NK-92 (cell line): ENCODE results near the gene TBC1D19.
"Not testable (repeated sequence)": the region's sequence is repeated elsewhere in the genome, so short reads cannot be mapped to it uniquely, and the experiment has no call there.

Source experiments
- DNase-seq: peaks from one replicate; lab custom pipeline; 2025; ENCODE audit not compliant: unreplicated experiment; lab: John Stamatoyannopoulos, UW

TBC1D19 gene

DNA sequence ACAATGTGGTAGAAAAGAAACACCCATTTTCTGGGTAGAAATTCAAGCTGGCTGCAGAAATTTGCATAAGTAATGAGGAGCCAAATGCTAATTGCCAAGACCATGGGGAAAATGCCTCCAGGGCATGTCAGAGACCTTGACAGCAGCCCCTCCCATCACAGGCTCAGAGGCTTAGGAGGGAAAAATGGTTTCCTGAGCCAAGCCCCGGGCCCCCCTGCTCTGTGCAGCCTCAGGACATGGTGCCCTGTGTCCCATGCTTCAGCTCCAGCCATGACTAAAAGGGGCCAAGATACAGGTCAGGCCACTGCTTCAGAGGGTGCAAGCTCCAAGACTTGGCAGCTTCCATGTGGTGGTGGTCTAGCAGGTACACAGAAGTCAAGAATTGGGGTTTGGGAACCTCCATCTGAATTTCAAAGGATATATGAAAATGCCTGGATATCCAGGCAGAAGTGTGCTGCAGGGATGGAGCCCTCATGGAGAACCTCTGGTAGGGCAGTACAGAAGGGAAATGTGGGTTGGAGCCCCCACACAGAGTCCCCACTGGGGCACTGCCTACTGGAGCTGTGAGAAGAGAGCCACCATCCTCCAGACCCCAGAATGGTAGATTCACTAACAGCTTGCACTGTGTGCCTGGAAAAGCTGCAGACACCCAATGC lies 95.3 kb downstream of the TBC1D19 start:
- DNase-seq, result not testable (repeated sequence)

DNA sequence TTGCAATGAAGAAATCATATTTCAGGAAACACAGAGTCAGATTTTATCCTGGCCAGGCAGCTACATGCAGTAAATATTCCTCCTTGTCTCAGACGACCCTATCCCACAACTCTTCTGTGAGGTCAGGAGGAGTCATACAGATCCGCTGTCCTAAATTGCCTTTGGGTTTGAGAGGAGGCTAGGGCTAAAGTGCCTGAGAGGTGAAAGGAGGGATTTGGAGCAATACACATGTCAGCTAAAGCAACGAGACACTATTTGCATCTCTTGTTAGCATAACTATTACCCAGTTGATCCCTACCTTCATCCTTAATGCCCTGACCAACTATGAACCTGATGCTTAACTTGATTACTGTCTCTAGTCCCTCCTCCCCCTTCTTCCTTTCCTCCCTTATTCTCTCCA lies 98.6 kb downstream of the TBC1D19 start:
- DNase-seq, result no peak

DNA sequence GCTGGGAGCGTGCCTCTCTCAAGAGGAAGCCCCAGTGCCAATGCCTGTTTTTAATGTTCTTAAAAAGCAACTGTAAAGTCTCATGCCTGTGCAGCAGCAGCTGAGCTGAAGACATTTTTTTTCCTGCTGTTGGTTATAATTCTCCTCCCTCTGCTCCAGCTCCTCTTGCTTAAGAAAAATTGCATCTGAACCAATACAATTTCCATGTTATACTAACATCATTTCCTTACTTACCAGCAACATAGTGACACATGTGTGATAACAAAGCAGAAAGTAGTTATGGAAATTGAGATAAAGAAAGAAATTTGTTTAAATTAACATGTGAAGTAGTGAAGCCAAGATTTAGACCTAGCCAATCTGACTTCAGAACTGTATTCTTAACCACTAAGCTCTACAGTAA lies 101.4 kb downstream of the TBC1D19 start:
- DNase-seq, result no peak

DNA sequence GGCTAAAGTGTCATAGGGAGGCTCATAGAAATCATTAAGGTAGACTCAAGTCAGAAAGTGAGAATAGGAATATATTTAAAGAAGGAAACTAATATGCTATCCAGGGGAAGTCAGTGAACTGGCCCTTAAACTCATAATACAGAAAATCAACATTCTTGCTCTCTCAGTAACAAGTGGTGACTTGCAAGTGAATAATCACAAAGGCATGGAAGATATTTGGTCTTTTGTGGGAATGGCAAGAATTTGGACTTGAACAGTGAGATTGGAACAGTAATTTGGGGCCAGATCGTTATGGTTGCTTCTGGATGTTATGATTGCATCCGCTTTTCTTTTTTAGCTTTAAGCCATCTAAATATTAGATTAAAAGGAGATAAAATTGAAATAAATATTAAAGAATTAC lies 103.8 kb downstream of the TBC1D19 start:
- DNase-seq, result no peak

DNA sequence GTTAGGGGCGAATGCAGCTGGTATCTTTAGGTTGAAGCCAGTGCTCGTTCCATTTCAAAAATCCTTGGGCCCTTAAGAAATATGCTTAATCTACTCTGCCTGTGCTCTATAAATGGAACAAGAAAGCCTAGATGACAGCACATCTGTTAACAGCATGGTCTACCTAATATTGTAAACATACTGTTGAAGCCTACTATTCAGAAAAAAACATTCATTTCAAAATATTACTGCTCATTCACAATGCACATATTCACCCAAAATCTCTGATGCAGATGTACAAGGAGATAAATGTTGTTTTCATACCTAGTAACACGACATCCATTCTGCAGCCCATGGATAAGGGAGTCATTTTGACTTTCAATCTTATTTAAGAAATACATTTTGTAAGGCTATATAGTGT lies 106.6 kb downstream of the TBC1D19 start:
- no peak for DNase-seq

DNA sequence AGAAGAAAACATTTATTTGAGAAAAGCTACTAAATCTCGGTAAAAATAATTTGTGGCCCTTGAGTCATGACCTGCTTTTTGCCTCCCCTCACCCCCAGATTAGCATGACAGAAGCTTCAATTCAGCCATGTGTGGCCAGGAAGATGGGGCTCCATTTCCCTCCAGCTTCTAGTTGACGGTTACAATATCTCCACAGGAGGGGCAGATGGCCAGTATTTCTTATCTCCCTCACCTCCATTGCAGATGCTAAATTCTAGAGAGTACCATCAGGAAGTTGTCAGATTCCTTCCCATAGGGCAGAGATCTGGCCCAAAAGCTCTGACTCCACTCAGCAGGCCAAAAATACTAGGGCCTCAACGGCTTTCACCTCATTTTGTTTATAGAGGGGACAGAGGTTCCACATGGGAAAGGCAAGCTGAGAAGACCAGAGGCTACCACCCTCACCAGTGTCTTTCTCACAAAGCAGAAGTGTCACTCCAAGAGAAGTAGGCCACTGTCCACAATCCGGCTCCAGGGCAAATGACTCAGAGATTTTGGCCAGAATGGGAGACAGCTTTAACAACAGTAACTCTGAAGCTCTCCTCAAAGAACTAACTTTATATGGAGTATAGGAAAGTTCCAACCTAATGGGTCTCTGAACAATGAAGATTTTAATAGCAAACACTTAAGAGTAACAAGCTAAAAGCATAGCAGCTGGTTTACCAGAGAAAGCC lies 108.3 kb downstream of the TBC1D19 start:
- DNase-seq, result no peak

DNA sequence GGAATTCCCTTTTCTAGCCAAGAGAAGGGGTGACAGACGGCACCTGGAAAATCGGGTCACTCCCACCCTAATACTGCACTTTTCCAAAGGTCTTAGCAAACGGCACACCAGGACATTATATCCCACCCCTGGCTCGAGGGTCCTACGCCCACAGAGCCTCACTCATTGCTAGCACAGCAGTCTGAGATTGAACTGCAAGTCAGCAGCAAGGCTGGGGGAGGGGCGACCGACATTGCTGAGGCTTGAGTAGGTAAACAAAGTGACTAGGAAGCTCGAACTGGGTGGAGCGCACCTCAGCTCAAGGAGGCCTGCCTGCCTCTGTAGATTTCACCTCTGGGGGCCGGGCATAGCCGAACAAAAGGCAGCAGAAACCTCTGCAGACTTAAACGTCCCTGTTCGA lies 110.2 kb downstream of the TBC1D19 start:
- DNase-seq, result not testable (repeated sequence)

DNA sequence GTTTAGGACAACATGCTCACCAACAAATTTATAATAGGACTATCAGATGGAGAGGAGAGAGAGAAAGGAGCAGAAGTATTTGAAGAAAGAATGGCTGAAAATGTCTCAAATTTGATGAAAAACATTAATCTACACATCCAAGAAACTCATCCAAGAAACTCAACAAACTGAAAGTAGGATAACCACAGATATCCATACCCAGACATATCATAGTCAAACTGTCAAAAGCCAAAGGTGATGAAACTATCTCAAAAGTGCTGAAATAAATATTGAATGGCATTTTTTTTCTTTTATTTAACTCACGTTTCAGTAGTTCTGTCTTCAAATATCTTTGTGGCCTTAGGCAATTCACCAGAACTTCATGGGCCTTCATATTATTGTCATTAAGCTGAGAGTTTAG lies 116.2 kb downstream of the TBC1D19 start:
- DNase-seq, result no peak

DNA sequence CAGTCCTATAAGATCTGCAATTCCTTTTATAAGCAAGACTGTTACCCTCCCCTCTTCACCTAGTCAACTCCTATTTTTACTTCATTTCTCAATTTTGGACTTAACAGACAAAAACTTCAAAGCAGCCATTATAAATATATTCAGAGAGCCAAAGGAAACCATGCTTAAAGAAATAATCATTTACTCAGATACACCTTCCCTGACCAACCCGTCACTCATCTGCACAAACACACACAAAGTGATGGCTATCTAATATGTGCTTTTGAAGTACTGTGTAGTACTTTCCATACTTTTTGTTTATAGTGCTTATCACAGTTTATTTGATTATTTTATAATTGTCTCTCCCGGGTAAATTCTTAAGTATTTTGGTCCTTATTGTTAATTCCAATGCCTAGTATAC lies 117.2 kb downstream of the TBC1D19 start:
- DNase-seq, result no peak

DNA sequence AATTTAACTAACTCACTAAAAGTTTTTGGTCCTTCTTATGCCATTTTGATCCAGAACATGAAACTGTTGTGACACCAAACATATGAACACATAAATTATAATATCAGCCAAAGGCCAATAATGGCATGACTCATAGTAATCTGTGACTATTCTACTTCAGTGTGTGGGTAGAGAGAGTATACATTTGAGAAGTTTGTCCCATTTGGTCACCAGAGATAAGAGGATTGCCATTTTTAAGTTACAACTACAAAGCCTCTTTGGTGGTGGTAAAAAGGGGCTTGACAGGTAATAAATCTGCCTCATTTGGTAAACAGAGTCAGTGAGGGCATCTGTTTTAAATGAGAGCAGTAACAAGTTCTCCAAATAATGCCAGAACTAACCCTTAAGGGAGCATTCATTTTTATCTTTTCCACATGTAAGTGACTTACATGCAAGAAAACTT lies 117.9 kb downstream of the TBC1D19 start:
- no peak for DNase-seq

DNA sequence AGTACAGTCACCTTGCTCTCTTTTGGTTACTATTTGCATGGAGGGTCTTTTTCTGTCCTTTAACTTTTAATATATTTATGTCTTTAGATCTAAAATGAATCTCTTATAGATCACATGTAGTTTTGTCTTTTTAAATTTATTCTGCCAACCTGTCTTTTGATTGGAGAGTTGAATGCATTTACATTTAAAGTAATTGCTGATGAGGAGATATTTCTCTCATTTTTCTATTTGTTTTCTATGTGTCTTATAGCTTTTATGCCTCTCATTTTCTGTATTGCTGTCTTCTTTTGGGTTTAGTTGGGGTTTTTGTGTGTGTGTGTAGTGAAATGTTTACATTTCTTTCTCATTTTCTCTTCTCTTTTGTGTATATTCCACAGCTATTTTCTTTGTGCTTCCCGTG lies 123.5 kb downstream of the TBC1D19 start:
- no peak for DNase-seq

DNA sequence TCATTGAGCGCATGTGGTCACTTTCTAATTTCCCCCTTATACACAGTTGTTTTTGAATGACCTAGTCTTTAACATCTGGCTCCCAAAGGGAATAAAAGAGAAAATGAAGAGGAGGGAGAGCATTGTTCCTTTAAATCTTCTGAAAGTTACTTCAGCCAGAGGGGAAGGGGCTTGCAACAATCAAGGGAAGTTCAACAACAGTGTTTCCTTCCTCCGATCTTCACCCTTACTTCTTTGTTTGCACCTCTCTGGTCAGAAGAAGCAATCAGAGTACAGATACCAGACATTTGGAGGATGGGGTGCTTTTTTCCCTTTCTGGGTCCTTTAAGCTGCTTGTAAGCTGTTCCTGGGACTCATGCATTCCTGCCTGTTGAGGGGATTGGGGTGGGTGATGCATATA lies 125.4 kb downstream of the TBC1D19 start:
- no peak for DNase-seq

DNA sequence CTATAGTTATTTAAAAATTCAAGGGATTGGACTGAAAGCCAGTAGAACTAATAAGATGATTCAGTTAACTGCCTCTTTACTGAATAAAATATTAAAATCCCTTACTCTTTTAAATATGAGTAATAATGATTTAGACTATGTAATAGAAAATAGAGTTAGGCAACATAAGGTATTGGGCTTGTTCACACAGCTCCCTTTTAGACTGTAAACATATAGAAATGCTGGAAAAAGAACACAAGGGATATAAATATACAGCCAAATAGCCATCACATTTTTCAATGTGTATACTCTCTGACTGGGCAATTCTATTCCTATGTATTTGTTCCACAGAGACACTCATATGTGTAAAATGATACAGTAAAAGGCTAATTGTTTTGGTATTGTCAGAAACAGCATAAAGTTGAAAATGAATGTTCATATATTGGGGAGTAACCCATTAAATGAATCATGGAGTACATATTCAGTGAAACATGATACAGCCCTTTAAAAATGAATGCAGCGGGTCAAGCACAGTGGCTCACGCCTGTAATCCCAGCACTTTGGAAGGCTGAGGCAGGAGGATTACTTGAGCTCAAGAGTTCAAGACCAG lies 129.8 kb downstream of the TBC1D19 start:
- no peak for DNase-seq

DNA sequence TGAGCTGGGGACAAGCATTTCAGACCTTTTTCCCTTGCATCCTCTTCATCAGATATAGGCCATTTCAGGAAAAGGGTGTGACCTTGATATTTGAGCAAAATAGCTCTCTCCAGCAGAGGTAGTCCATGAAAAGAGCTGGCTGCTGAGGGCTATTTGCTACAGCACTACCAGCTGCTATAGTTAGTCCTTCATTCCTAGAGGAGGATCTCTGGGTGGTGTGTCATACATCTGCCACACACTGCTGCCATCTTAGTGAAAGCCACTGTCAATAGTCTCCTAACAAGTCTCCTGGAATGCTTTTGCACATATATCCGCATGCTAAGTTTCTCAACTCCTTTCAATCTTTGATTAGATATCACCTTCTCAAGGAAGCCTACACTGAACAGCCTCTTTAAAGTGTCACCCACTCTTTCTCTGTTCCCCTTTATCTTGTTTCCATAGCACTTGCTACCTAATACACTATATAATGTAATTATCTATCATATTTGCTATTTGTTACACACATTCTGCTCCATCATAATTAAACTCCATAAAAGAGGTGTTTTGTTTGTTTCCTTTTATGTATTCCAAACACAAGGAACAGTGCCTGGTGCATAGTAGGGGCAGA lies 131.9 kb downstream of the TBC1D19 start:
- DNase-seq, result no peak

DNA sequence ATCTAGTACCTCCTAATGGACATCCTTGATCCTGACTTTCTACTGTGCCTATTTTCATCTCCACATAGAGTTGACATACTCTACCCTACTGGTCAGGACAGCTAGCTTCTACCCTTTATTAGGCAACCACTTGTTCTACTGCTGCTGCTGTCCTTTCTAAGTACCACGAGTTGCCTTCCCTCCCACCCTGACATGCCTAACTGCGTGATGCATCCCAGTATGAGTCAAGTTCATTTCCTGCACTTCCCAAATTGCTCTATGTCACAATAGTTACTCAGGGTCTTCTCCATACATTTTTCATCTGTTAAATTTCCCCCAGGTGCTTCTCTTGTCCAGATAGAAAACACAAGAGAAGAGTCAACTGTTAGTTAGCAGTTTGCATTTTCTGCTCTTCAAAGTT lies 133.4 kb downstream of the TBC1D19 start:
- no peak for DNase-seq

DNA sequence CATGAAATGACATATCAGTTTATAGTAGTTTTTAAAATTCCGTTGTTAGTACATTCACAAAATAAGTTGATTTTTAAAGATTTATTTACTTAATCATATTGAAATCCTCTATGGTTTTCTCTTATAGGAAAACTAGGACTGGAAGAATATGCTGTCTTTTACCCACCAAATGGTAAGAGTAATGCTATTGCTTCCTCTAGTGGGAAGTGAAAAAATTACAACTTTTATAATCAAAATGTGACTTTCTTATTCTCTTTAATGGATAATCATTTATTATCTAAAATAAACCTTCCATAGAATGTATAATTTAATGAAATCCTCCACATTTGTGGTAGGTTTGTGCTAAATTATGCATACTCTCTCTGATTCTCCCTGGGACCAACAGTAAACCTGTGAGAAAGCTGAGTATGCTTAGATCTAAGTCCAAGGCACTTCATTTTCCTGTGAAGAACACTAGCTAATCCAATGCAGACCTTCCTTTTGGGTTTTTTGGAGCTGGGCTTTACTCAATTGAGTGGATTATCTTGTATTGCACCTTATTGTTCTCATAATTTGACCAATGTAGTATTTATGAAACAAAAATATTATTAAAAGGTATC lies 136.2 kb downstream of the TBC1D19 start:
- DNase-seq, result no peak

DNA sequence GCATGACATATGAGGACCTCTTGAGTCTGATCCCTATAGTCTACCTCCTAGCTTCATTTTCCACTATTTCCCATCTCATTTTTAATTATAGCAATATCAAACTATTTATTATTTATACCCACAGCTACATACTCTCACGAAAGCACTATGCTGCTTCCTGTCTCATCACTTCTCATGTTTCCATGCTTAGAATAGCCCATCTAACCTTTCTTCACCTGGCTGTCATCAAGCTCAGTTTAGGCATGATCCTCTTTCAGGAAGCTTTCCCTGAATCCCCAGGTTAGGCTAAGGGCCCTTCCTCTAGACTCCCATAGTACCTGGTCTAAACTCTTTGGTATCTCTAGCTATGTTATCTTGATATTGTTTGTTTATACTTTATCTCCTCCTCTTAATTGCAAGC lies 137.8 kb downstream of the TBC1D19 start:
- DNase-seq, result no peak

DNA sequence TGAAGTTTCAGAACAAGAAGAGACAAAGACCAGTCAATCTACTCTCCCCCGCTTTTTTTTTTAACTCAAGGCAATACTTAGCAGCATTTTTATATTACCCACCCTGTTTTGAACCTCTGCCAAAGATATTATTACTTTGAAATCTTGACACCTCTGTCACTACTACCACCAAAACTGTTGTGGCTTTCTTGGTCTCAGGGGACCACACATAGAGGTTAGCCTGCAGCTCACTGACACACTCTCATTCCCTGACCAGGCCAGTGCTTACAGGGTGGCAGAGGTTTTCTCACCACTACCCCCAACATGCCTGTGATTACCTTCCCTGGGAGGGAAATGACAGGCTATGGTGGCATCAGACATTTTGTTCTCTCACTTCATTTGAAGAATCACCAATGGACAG lies 139.3 kb downstream of the TBC1D19 start:
- DNase-seq, result no peak

DNA sequence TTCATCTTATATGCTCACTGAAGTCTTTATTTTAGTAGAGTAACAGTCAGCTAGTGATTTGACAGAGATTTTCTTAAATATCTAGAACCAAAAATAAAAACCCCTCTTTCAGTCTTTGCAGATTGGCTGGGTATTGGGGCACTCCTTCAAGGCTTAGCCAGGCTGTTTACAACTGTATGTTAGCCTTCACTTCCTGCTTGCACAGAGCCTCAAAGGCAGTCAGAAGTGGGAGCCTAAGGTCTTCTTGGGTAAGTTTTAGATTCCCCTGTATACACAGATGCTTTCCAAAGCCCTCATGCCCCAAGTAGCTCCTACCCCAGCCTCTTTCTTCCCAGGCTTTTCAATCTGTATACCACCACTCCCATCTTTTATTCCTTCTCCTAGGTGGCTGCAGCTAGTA lies 140.7 kb downstream of the TBC1D19 start:
- no peak for DNase-seq

DNA sequence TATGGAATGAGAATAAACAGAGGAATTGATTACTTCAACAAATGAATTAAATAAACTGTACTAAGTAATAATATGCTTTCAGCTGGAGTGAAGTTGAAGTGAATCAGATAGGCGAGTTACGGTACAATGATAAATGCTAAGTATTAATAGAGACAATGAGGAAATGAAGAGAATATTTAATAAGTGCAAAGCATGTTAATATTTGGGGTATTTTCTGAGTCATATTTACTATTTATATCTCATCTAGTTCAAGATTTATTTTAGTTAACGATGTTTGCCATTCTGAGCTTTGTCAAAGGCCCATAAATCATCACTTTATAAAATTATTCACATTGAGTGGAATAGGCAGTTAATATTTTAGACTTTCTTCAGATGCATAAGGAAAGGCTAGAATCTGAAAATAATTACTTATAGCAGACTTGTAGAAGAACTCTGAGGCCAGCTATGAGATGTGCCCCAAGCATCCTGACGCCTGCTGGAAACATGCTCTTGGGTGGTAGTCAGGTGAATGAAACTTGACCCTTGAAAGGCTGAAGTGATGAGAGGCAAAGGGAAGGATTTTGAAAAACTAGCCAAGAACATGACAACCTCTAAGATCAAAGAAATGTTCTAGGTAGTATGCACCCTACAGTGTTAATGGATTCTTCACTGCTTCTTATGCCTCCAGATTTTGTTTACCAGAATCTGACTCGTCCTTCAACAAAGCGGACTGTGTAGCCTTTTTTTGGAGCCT lies 142.9 kb downstream of the TBC1D19 start:
- DNase-seq, result no peak

DNA sequence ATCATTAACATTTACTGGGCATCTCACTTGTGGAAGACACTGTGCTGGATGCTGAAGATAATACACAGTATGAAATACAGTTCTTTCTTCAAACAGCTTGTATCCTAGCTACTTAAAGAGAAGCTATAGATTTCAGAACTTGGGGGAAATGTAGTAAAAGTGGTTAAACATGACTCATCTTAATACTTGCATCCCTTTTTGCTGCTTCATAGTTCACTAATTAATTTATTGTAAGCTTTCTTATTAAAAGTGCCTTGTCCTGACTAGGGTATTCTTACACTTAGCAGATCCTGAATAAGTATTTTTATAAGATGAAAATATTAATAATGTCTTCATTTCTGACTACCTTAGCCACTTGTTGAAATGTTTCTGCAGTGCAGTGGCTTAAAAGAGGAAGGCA lies 144.0 kb downstream of the TBC1D19 start:
- DNase-seq, result no peak
